Memory B cell (primary cell): ENCODE data around the gene UCP3.

Source experiments
- ATAC-seq: fragments of 150-1000 bp; cut with Tn5 transposase; 2 replicates; pipeline ENCODE4 v1.10.0; 2021; ENCODE audit warnings: low read depth, mild to moderate bottlenecking, moderate library complexity
- DNase-seq, 2 donors: peaks; one replicate each; pipeline ENCODE4 v3.0.0; 2022; ENCODE audit warnings: low spot score in 2 of 2
- H3K27ac Mint-ChIP-seq: one replicate; pipeline ENCODE4 v1.8.0; 2022; ENCODE audit warnings: mild to moderate bottlenecking, moderate library complexity, mixed read lengths
- H3K27me3 Mint-ChIP-seq: one replicate; pipeline ENCODE4 v1.8.0; 2022; ENCODE audit warnings: mixed read lengths
- H3K36me3 Mint-ChIP-seq: one replicate; pipeline ENCODE4 v1.8.0; 2022; ENCODE audit warnings: mild to moderate bottlenecking, mixed read lengths
- H3K4me1 Mint-ChIP-seq: one replicate; pipeline ENCODE4 v1.8.0; 2022; ENCODE audit warnings: mixed read lengths
- H3K4me3 Mint-ChIP-seq: one replicate; pipeline ENCODE4 v1.8.0; 2022; ENCODE audit warnings: mild to moderate bottlenecking, moderate library complexity, mixed read lengths
- H3K9me3 Mint-ChIP-seq: one replicate; pipeline ENCODE4 v1.8.0; 2022; ENCODE audit warnings: mixed read lengths

UCP3 gene

DNA sequence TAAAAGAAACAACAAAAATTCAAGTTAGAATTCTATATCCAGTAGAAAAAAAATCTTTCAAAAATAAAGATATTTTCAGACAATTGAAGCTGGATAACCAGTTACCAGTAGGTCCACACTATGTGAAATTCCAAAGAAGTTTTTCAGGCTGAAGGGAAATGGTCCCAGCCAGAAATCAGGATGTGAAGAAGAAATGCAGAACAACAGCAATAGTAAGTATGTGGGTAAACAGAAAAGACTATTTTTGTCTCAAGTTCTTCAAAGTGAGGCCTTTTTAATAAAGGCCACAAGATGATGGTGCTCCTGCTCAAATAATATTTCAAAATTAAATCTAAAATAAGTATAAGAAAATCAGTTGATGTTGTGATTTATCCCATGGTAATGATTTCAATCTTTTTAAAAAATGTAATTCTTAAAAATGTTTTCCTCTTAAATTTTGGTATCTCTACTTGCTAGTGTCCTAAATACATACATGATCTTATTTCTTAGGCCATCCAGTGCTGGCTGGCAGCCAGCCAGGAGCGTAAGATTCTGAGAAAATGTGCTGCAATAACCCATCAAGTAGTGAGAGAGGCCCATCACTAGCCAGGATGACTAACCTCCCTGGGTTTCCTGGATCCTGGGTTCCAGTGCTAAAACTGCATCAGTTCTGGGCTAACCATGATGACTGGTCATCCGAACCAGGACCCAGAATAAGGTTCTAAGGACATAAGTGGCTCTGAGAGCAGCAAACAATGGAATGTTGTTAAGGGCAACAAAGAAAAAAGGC lies 15.6 kb upstream of the UCP3 start:
- no peak for ATAC-seq
- DNase-seq, result no peak
- H3K36me3 Mint-ChIP-seq, result peaks cover 15% of the 10 kb centered on the region
- H3K9me3 Mint-ChIP-seq, result no peaks in the 10 kb centered on the region
- peaks cover 11% of the 10 kb centered on the region for H3K4me1 Mint-ChIP-seq
- peak overlapping the region; percentile 3 for H3K27ac Mint-ChIP-seq
- no peaks in the 10 kb centered on the region for H3K27me3 Mint-ChIP-seq
- no peak overlapping the region for H3K4me3 Mint-ChIP-seq

DNA sequence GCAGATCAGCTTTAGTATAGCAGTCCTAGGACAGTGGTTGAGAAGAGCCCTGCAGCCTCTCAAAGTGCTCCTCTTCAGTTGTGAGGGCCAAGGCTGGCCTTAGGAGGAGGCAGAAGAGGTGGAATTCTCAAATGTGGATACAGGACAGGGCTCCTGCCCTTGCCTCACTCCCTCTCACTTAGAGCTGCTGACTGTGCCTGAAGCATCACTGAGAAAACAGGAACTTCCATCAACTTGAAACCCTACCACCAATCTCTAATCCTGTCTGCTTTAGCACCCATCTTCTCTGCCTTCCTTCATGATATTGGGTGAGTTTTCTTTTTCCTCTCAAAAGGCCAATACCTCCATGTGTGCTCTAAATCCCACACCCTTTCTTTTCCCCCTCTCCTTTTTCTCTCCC lies 14.4 kb upstream of the UCP3 start:
- Mint-ChIP-seq H3K4me1 (peaks cover 13% of the 10 kb centered on the region), H3K27ac (peak overlapping the region; percentile 3), H3K27me3 (no peaks in the 10 kb centered on the region), H3K4me3 (no peak overlapping the region), H3K9me3 (no peaks in the 10 kb centered on the region), H3K36me3 (peaks cover 8% of the 10 kb centered on the region)
- ATAC-seq (no peak), DNase-seq (no peak)

DNA sequence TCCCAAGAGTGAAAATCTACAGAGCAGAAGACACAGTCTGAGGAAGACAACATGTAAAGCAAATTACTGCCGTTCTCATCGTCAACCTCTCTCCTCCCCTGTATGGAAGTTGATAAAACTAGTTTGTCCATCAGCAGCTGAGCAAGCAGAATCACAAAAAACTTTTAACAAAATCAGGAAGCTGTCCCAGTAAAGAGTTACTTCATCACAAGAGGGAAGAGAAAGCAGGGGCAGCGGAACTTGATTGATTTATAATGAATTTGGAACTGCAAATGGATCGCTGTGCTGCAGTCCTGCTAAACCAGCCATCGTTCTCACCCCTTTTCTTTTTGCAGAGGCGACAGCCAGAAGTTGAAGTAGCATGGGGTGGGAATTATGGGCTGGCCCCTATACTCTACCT lies 13.7 kb upstream of the UCP3 start:
- Mint-ChIP-seq H3K36me3 (peaks cover 8% of the 10 kb centered on the region), H3K4me3 (no peak overlapping the region), H3K4me1 (peaks cover 13% of the 10 kb centered on the region), H3K9me3 (no peaks in the 10 kb centered on the region), H3K27me3 (no peaks in the 10 kb centered on the region), H3K27ac (no peak overlapping the region)
- DNase-seq, result no peak
- ATAC-seq, result no peak

DNA sequence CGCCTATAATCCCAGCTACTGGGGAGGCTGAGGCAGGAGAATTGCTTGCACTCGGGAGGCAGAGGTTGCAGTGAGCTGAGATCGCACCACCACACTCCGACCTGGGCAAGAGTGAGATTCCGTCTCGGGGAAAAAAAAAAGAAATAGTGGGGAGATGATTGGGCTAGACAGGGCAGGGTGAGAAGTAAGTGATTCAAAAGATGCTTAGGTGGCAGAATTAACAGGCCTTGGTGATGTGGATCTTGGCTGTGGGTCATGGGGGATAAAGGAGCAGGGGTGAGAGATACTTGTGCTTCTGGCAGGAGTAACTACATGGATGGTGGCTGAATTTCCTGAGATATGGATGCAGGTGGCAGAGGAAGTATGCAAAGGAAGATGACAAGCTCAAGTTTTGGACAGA lies 13.1 kb upstream of the UCP3 start:
- Mint-ChIP-seq H3K36me3 (peaks cover 11% of the 10 kb centered on the region), H3K27ac (no peak overlapping the region), H3K4me1 (peaks cover 13% of the 10 kb centered on the region), H3K4me3 (no peak overlapping the region), H3K27me3 (no peaks in the 10 kb centered on the region), H3K9me3 (no peaks in the 10 kb centered on the region)
- ATAC-seq, result no peak
- no peak for DNase-seq

DNA sequence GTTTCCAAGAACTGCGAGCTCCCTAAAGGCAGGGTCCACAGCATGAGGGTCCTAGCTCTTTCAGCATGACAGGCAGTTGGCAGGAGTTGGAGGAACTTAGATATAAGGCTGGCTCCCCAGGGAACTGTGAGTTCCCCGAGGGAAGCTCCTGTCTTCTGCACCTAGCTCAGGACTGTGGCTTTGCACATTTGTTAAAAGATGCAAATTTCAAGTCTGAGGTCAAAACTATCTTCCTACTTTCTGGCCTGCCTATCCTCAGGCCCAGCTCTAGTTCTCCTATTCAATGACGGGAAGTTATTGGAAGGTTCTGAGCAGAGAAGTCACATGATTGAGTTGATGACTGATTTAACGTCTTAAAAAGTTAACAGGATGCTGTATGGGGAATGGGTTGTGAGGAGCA lies 11.7 kb upstream of the UCP3 start:
- Mint-ChIP-seq H3K27ac (no peak overlapping the region), H3K4me3 (no peak overlapping the region), H3K27me3 (no peaks in the 10 kb centered on the region), H3K9me3 (no peaks in the 10 kb centered on the region), H3K4me1 (peaks cover 20% of the 10 kb centered on the region), H3K36me3 (peaks cover 17% of the 10 kb centered on the region)
- DNase-seq (peak in 1 of 2 donors; percentile 40), ATAC-seq (peak; percentile 95)

DNA sequence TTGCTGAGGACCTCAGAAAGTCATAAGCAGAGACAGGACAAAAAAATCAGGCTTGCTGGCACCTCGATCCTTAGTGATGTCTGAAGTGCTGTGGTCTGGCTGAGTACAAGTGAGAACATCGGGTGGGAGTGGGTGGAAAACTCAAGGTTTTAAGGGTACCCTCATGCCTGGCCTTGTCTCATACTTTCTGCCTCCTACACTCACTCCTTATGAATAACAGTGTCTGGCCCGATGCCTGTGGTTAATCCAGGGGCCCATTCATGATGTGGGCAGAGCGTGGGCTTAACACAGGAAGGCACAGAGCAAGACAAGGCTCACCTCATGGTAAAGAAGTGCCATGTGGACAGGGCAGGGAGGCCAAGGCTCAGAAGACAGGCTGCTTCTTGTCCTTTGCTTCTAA lies 11.0 kb upstream of the UCP3 start:
- ATAC-seq (no peak), DNase-seq (no peak)
- peaks cover 23% of the 10 kb centered on the region for H3K4me1 Mint-ChIP-seq
- no peak overlapping the region for H3K4me3 Mint-ChIP-seq
- peaks cover 17% of the 10 kb centered on the region for H3K36me3 Mint-ChIP-seq
- no peaks in the 10 kb centered on the region for H3K9me3 Mint-ChIP-seq
- no peaks in the 10 kb centered on the region for H3K27me3 Mint-ChIP-seq
- H3K27ac Mint-ChIP-seq, result no peak overlapping the region

DNA sequence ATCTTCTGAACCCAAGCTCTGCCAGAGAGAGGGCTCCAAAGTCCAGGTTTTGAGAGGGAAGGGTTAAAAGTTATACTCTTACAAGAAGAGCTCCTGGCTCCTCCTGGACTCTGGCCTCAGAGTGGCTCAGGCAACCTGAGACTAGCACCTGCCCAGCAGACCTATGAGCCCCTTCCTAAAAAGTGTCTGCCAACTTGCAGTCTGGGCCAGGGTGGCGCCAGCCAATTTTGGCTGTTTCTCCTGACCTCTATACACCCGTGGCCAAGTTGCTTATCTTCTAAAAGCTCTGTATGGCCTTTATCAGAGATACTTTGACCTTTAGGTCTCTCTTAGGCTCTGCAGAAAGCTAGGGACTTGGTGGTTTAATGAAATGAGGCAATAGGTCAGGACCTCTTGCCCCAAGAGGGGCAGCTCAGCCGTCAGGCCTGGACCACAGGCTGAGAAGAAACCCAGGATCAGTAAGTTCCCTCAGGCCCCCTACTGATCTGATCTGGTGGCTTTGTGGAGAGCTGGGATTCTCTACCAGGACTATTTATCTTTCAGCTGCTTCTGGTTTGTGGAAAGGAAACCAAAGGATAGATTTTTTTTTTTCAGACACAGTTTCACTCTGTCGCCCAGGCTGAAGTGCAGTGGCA lies 10.3 kb upstream of the UCP3 start:
- H3K36me3 Mint-ChIP-seq, result peaks cover 17% of the 10 kb centered on the region
- no peak for DNase-seq
- peak overlapping the region; percentile 46 for H3K27ac Mint-ChIP-seq

DNA sequence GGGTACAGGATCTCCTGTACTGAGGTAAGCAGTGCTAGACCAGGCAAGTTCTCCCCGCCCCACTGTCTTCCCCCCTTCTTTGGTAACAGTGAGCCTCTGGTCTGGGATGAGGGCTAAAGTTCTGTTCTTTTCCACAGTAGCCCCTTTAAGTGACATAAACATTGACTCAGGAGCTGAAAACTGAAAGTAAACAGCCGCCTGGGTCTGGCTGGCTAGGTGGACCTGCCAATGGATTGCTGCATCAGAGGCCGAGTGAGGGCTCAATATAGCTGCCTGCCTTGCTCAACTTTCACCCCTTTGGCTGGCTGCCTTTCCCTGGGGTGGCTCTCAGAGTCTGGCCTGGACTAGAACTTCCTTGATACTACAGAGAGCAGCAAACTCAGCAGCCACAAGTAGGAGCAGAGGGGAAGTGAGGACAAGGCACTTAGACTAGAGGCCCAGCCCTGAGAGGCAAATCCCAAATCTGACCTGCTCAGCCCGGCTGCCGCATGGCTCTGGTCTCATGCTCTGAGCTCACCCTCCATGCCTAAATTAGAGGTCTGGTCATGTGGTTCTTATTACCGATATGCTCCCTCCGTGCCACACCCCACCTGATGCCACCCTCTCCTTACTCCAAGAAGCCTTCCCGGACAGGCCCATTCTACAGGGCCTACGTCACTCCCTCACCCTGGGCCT lies 9.6 kb upstream of the UCP3 start:
- DNase-seq (no peak), ATAC-seq (no peak)
- Mint-ChIP-seq H3K9me3 (no peaks in the 10 kb centered on the region), H3K36me3 (peaks cover 15% of the 10 kb centered on the region), H3K4me3 (no peak overlapping the region), H3K27ac (peak overlapping the region; percentile 46), H3K27me3 (no peaks in the 10 kb centered on the region), H3K4me1 (peaks cover 21% of the 10 kb centered on the region)

More for the DNA sequence above, 10.3 kb upstream of the UCP3 start:
- H3K27me3 Mint-ChIP-seq, result no peaks in the 10 kb centered on the region
- H3K4me3 Mint-ChIP-seq, result no peak overlapping the region
- peaks cover 27% of the 10 kb centered on the region for H3K4me1 Mint-ChIP-seq
- H3K9me3 Mint-ChIP-seq, result no peaks in the 10 kb centered on the region
- no peak for ATAC-seq

DNA sequence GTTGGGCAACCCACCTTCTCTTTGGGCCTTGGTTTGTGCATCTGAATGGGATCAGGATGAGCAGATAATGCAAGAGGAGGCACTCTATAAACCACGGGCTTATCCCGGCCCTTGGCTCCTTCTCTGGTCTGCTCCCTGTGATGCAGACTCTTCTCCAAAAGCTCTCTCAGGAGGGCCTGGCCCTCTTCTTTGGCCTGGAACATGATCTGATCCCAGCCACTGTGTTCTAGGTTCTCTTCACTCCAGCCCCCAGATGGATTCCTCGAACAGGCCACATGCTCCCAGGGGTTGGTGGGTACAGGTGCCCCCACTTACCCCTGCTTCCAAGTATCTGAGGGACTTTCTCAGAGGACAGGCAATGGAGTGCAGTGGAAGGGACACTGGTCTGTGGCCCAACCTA lies 8.7 kb upstream of the UCP3 start:
- peak overlapping the region; percentile 51 for H3K27ac Mint-ChIP-seq
- no peaks in the 10 kb centered on the region for H3K27me3 Mint-ChIP-seq
- no peak overlapping the region for H3K4me3 Mint-ChIP-seq
- no peaks in the 10 kb centered on the region for H3K9me3 Mint-ChIP-seq
- H3K36me3 Mint-ChIP-seq, result peaks cover 14% of the 10 kb centered on the region
- peaks cover 19% of the 10 kb centered on the region for H3K4me1 Mint-ChIP-seq
- no peak for ATAC-seq
- no peak for DNase-seq

DNA sequence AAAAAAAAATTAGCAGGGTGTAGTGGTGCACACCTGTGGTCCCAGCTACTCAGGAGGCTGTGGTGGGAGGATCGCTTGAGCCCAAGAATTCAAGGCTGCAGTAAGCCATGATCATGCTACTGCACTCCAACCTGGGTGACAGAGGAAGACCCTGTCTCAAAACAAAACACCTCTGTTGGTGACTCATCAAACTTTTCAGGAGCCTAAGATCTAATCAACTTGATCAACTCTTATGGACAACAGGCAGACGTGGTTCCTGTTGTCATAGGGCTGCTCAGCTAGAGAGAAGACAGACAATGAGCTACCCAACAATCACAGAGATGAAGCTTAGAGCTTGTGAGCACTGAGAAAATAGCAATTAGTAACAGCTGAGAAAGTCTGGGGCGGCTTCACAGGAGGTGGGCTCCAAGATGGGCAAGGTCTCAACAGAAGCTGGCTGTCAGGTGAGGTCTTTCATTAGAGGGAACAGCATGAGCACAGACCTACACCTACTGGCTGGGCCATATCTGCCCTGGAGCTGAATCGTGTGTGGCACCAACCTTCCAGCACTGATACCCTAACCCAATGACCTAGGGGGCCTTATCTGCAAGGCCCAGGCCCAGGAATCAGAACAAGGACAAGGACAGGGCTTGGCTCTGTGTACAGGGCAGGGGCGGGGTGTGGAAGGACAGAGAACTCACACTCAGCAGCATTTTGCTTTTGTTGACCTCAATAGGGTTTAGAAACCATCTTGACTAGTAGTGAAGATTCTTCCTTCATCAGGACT lies 7.2 kb upstream of the UCP3 start:
- H3K9me3 Mint-ChIP-seq, result no peaks in the 10 kb centered on the region
- DNase-seq (no peak), ATAC-seq (no peak)
- peaks cover 14% of the 10 kb centered on the region for H3K36me3 Mint-ChIP-seq
- no peak overlapping the region for H3K4me3 Mint-ChIP-seq
- H3K27ac Mint-ChIP-seq, result peak overlapping the region; percentile 51
- peaks cover 31% of the 10 kb centered on the region for H3K4me1 Mint-ChIP-seq
- H3K27me3 Mint-ChIP-seq, result no peaks in the 10 kb centered on the region

DNA sequence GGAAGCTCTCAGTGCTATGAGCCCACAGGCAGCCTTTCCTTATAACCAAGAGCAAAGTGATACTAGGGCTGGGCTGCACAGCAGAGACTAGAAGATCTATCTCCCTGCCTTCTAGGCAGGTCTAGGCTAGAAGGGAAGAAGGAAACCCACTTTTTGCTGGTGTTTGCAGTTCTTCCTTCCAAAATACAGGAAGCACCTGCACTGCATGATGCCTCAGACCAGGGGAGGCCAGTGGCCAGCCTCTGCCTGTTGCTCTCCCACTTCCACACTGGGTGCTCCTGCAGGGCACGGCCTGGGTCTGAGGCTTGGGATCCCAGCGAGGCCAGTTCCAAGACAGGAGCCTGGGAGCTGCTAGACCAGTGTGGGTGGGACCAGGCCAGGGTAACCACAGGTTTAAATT lies 6.0 kb upstream of the UCP3 start:
- no peak for DNase-seq
- no peak for ATAC-seq
- Mint-ChIP-seq H3K27ac (peak overlapping the region; percentile 79), H3K4me1 (peaks cover 42% of the 10 kb centered on the region), H3K27me3 (no peaks in the 10 kb centered on the region), H3K4me3 (no peak overlapping the region), H3K36me3 (peaks cover 14% of the 10 kb centered on the region), H3K9me3 (no peaks in the 10 kb centered on the region)

DNA sequence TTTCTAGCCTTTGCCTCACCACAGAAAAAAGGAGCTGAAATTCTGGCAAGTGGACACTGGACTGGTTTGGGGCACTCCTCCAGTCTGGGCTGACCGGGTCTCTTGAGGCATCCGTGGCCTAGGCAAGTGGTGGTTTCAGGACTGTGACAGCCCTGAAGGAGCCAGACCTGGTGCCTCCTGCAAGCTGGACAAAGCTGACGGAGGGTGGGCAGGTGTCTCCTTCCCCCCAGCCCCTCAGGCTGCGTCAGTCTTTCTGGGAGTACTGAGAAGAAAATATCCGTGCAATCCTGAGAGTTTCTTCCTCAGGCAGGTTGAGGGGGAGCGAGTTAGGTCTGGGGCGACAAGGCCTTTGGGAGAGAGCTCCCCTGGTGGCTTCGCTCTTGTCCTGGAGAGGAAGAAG lies 4.3 kb upstream of the UCP3 start:
- Mint-ChIP-seq H3K4me1 (peaks cover 48% of the 10 kb centered on the region), H3K27me3 (no peaks in the 10 kb centered on the region), H3K36me3 (peaks cover 14% of the 10 kb centered on the region), H3K4me3 (no peak overlapping the region), H3K27ac (peak overlapping the region; percentile 97), H3K9me3 (no peaks in the 10 kb centered on the region)
- DNase-seq (no peak), ATAC-seq (no peak)

DNA sequence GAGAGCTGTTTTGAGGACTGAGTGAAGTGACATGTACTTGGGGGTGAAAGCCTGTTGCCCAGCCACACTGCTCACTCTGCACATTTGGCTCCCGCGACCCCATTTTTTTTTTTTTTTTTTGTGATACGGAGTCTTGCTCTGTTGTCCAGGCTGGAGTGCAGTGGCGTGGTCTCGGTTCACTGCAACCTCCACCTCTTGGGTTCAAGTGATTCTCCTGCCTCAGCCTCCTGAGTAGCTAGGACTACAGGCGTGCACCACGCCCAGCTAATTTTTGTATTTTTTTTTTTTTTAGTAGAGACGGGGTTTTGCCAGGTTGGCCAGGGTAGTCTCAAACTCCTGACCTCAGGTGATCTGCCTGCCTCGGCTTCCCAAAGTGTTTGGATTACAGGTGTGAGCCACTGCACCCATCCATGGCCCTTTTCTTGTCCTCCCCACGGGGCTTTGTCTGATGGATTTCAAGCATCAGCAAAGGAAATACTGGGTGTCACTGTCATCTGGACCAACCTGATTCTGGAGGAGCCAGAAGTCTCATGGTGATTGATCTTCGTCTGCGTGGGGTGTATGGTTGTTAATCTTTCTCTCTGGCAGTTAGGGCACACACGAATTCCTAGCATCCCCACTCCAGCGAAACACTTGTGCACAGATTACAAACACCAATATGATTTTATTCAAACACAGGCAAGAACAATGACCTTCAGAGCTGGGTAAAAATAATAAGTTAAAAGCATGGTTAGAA lies 3.4 kb upstream of the UCP3 start:
- ATAC-seq (no peak), DNase-seq (no peak)
- H3K36me3 Mint-ChIP-seq, result peaks cover 13% of the 10 kb centered on the region
- no peaks in the 10 kb centered on the region for H3K9me3 Mint-ChIP-seq
- H3K4me1 Mint-ChIP-seq, result peaks cover 48% of the 10 kb centered on the region
- H3K27ac Mint-ChIP-seq, result peak overlapping the region; percentile 97
- H3K27me3 Mint-ChIP-seq, result no peaks in the 10 kb centered on the region
- H3K4me3 Mint-ChIP-seq, result peak overlapping the region; percentile 68
